Keratinocyte (primary cell): ENCODE results near the gene SNX8. TPM values are rescaled to one million over a fixed set of nuclear protein-coding genes. Genes with fewer than 3 reads are reported as not detected.

Source experiments
- DNase-seq: peaks from one replicate; pipeline ENCODE4 v3.0.0-alpha.2; 2011; ENCODE audit warnings: low read depth, missing footprints, low spot score
- FAIRE-seq: peaks from 2 replicates; lab custom pipeline; 2011; peaks lifted over from hg19 to GRCh38; lab: Jason Lieb, UNC
- H2AFZ ChIP-seq: 2 replicates; pipeline ENCODE4 v1.6.0; 2012; ENCODE audit warnings: low read length, control low read depth, inconsistent platforms; ENCODE audit not compliant: control insufficient read depth
- H3K27ac ChIP-seq: 2 replicates; pipeline ENCODE4 v1.5.1; 2011; ENCODE audit warnings: low read length; ENCODE audit not compliant: control insufficient read depth, insufficient read depth
- H3K27me3 ChIP-seq: 3 replicates; pipeline ENCODE4 v1.6.0; 2011; ENCODE audit warnings: low read length; ENCODE audit not compliant: control insufficient read depth, insufficient read depth; ENCODE audit errors: extremely low read depth
- H3K36me3 ChIP-seq, 2 experiments: 2 replicates in 1 of 2; 3 replicates in 1 of 2; pipeline ENCODE4 v1.5.1; 2011; ENCODE audit warnings: low read length in 2 of 2, mild to moderate bottlenecking in 1 of 2; ENCODE audit not compliant: control insufficient read depth in 2 of 2, insufficient read depth in 2 of 2; ENCODE audit errors: extremely low read depth in 1 of 2
- H3K4me1 ChIP-seq: 3 replicates; pipeline ENCODE4 v1.5.1; 2011; ENCODE audit warnings: low read length; ENCODE audit not compliant: control insufficient read depth, insufficient read depth; ENCODE audit errors: extremely low read depth
- H3K4me2 ChIP-seq: 3 replicates; pipeline ENCODE4 v1.6.0; 2011; ENCODE audit warnings: low read depth, low read length; ENCODE audit not compliant: control insufficient read depth, insufficient read depth; ENCODE audit errors: extremely low read depth
- H3K4me3 ChIP-seq, 3 experiments: fragments of 200-600 bp in 1 of 3; sonication (generic) in 1 of 3; 2 replicates in 2 of 3; 3 replicates in 1 of 3; pipeline ENCODE4 v1.5.1; 2011 to 2016; ENCODE audit warnings: low read length in 3 of 3, mild to moderate bottlenecking in 3 of 3, control low read depth in 2 of 3, inconsistent platforms in 1 of 3, low read depth in 1 of 3, mixed read lengths in 1 of 3, mixed run types in 1 of 3, moderate library complexity in 1 of 3; ENCODE audit not compliant: control insufficient read depth in 2 of 3, insufficient read depth in 2 of 3; ENCODE audit errors: extremely low read depth in 1 of 3
- H3K79me2 ChIP-seq: 2 replicates; pipeline ENCODE4 v1.6.0; 2012; ENCODE audit warnings: low read length; ENCODE audit not compliant: control insufficient read depth, insufficient read depth
- H3K9ac ChIP-seq: 3 replicates; pipeline ENCODE4 v1.6.0; 2011; ENCODE audit warnings: low read length; ENCODE audit not compliant: control insufficient read depth, insufficient read depth; ENCODE audit errors: extremely low read depth
- H3K9me1 ChIP-seq: 3 replicates; pipeline ENCODE4 v1.6.0; 2011; ENCODE audit warnings: low read length; ENCODE audit not compliant: control insufficient read depth, insufficient read depth; ENCODE audit errors: extremely low read depth
- H3K9me3 ChIP-seq: 2 replicates; pipeline ENCODE4 v1.5.1; 2012; ENCODE audit warnings: low read depth, low read length; ENCODE audit not compliant: control insufficient read depth
- H4K20me1 ChIP-seq: 3 replicates; pipeline ENCODE4 v1.6.0; 2011; ENCODE audit warnings: low read length; ENCODE audit not compliant: control insufficient read depth, insufficient read depth; ENCODE audit errors: extremely low read depth
- CTCF ChIP-seq, 3 experiments: IDR thresholded peaks in 1 of 3; conservative IDR thresholded peaks in 1 of 3; optimal IDR thresholded peaks in 1 of 3; 2 replicates in 2 of 3; 3 replicates in 1 of 3; pipeline versions ENCODE3 to v1.5.1; 2011; ENCODE audit warnings: low read length in 3 of 3, mild to moderate bottlenecking in 3 of 3, moderate library complexity in 2 of 3, control low read depth in 1 of 3, inconsistent platforms in 1 of 3; ENCODE audit not compliant: insufficient read depth in 2 of 3; ENCODE audit errors: extremely low read depth in 1 of 3
- EZH2 ChIP-seq: IDR thresholded peaks from one replicate; pipeline ENCODE4 v1.6.1; 2012; ENCODE audit warnings: inconsistent platforms, mild to moderate bottlenecking, low read length, moderate library complexity
- dilution Hi-C: fragments of 300-500 bp; cut with MboI; formaldehyde crosslinking; loops from one replicate; pipeline ENCODE4 v1.7.0; 2020; ENCODE audit warnings: low sequenced_read_pairs; ENCODE audit not compliant: extremely low pct_ligation_motif_present
- polyA plus RNA-seq, 5 experiments: library from polyadenylated mRNA; depleted of rRNA in 3 of 5; stranded (reverse) in 3 of 5; stranded (forward) in 1 of 5; unstranded in 1 of 5; fragments of >200 nt; gene quantifications; 1 replicate in 1 of 5; 2 replicates in 3 of 5; 3 replicates in 1 of 5; pipeline versions ENCODE4 v1.2.1 to v1.2.3, GENCODE V29; 2011 to 2012; ENCODE audit warnings: missing spikeins in 2 of 5, low read depth in 1 of 5, low replicate concordance in 1 of 5

Gene SNX8
- polyA plus RNA-seq, 1 donor (not counting 4 experiments of a cell fraction or from before 2014, with no cell fraction given): 24.2 TPM

- no peak for DNase-seq
- dilution Hi-C loops: no loop called here
Measured at GRCh38 chr7:2225830-2226229, 88.4 kb downstream of the SNX8 start.

GRCh38 chr7:2225336-2225735 lies 88.9 kb downstream of the SNX8 start:
- Histone ChIP-seq H3K9me1 (no peaks in the 10 kb centered on the region), H3K27ac (peak overlapping the region; percentile 93), H4K20me1 (peaks cover 6% of the 10 kb centered on the region), H3K4me3 (peak overlapping the region in 2 of 3 experiments; percentile 13 to 25), H2AFZ (no peak overlapping the region), H3K27me3 (no peaks in the 10 kb centered on the region), H3K79me2 (peaks cover 47% of the 10 kb centered on the region), H3K9ac (peak overlapping the region; percentile 66), H3K9me3 (no peaks in the 10 kb centered on the region), H3K4me1 (peaks cover 25% of the 10 kb centered on the region), H3K36me3 (peaks cover 23 to 35% of the 10 kb centered on the region in 2 experiments), H3K4me2 (peak overlapping the region; percentile 76)
- dilution Hi-C loops: no loop called here
- no peak for TF ChIP-seq CTCF (optimal IDR thresholded peaks at IDR 0.05 in 1 of 3, IDR thresholded peaks at IDR 0.05 in 1 of 3, conservative IDR thresholded peaks at IDR 0.05 in 1 of 3; ENCODE audit: extremely low read depth in 1 of 3, insufficient read depth in 2 of 3, low read length in 3 of 3)
- TF ChIP-seq EZH2: no peak
- peak; percentile 96 for FAIRE-seq
- peak; percentile 95 for DNase-seq

More at GRCh38 chr7:2225830-2226229, 88.4 kb downstream of the SNX8 start:
- Histone ChIP-seq H4K20me1 (peaks cover 6% of the 10 kb centered on the region), H3K36me3 (peaks cover 22 to 35% of the 10 kb centered on the region in 2 experiments), H2AFZ (no peak overlapping the region), H3K9me1 (no peaks in the 10 kb centered on the region), H3K4me2 (peak overlapping the region; percentile 76), H3K27ac (peak overlapping the region; percentile 93), H3K9ac (peak overlapping the region; percentile 60), H3K4me1 (peaks cover 25% of the 10 kb centered on the region), H3K4me3 (peak overlapping the region in 1 of 3 experiments; percentile 25), H3K79me2 (peaks cover 47% of the 10 kb centered on the region), H3K9me3 (no peaks in the 10 kb centered on the region), H3K27me3 (no peaks in the 10 kb centered on the region)
- TF ChIP-seq EZH2 (no peak), CTCF (optimal IDR thresholded peaks at IDR 0.05 in 1 of 3, IDR thresholded peaks at IDR 0.05 in 1 of 3, conservative IDR thresholded peaks at IDR 0.05 in 1 of 3; ENCODE audit: extremely low read depth in 1 of 3, insufficient read depth in 2 of 3, low read length in 3 of 3) (no peak)
- no peak for FAIRE-seq
